Activated effector memory CD4-positive, alpha-beta T cell treated with anti-CD3 and anti-CD28 coated beads, Interleukin-2, amount 50 U/mL, for 16 hours (primary cell): Measurements from ENCODE around the gene CCBE1.
"Not testable (repeated sequence)": the region's sequence is repeated elsewhere in the genome, so short reads cannot be mapped to it uniquely, and the experiment has no call there.

Experiments
- DNase-seq: peaks from one replicate; pipeline ENCODE4 v3.0.0-alpha.2; 2020

The CCBE1 gene

DNA sequence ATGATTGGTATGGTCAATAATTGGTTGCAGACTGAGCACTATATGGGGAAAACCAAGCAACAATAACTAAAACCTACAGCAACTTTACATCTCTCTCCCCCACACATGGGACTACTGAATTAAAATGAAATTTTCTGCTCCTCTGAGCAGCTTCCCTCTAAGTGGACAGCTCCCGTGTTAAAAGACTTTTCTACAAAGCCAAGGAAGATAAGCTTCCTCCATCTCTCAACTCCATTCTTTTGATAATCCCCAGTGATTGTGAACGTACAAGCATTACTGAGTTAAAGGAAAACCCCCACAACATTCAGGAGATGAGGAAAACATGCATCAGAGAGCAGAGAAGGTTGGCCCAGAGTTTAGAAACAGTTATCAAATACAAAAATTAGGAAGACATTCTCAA is 21.9 kb downstream of the CCBE1 start:
- DNase-seq, result no peak

DNA sequence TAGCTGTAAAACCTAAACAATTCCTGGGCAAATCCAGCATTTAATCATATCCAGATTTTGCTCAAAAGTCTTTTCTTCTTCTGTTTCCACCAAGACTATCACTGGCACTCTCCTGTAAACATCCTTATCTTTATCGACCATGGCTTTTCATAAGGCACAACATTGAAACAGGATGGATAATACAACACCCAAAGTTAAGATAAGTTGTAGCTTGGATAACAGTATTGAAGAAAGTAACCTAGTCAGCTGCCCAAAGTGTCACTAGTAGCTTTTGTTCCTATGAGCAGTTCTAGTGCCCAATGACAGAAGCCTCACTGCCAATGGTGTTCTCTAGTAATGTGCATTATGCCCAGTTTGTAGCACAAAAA is 22.3 kb downstream of the CCBE1 start:
- DNase-seq, result no peak

DNA sequence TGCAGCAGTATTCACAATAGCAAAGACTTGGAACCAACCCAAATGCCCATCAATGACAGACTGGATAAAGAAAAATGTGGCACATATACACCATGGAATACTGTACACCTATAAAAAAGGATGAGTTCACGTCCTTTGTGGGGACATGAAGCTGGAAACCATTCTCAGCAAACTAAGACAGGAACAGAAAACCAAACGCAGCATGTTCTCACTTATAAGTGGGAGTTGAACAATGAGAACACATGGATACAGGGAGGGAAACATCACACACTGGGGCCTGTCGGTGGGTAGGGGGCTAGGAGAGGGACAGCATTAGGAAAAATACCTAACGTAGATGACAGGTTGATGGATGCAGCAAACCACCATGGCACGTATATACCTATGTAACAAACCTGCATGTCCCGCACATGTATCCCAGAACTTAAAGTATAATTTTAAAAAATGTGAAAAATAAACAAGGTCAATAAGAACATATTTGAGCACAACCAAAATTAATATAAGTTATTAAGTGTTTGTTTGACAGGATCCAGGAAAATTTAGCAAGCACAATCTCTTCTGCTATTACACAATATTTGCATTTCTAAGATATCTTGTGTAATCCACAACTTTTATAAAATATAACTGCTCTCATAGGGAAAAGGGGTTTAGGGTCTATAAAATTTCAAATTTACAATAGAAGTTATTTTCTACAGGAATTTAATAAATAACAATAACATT is 22.9 kb downstream of the CCBE1 start:
- no peak for DNase-seq

DNA sequence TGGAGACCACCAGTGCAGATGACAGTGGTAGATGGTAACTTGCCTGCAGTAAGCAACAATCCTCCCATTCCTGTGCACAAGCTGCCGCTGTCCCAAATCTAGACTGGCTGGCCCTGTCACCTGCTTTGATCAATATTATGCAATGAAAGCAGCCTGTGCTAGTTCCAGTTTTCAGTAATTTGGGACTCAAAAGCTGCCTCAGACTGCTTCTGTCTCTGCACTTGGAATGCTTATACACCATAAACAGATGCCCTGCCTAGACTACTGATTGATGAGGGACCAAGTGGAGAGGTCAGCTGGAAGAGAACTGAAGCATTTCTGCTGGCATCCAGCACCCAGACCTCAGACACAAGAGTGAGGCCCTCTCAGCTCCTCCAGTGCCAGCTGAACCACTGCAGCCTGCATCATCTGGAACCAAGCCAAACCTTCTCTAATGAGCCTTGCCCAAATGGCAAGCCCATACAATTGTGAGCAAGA is 24.9 kb downstream of the CCBE1 start:
- no peak for DNase-seq

DNA sequence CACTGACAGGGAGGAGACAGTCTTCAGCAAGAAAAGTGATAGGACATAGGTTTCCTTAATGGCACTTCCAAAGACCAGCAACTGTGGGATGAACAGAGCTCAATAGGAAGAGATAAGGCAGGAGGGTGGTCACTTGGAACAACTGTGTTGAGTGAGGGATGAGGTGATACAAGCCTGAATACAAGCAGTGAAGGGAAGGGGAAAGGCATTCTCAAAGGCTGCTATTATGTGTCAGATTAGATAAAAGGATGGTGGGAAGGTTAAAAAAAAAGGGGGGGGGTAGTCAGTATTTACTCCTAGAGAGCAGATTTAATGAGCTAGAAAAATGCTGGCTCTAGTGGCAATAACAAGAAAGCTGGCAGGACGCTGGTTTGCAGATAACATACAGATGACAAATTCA is 25.7 kb downstream of the CCBE1 start:
- DNase-seq, result no peak

DNA sequence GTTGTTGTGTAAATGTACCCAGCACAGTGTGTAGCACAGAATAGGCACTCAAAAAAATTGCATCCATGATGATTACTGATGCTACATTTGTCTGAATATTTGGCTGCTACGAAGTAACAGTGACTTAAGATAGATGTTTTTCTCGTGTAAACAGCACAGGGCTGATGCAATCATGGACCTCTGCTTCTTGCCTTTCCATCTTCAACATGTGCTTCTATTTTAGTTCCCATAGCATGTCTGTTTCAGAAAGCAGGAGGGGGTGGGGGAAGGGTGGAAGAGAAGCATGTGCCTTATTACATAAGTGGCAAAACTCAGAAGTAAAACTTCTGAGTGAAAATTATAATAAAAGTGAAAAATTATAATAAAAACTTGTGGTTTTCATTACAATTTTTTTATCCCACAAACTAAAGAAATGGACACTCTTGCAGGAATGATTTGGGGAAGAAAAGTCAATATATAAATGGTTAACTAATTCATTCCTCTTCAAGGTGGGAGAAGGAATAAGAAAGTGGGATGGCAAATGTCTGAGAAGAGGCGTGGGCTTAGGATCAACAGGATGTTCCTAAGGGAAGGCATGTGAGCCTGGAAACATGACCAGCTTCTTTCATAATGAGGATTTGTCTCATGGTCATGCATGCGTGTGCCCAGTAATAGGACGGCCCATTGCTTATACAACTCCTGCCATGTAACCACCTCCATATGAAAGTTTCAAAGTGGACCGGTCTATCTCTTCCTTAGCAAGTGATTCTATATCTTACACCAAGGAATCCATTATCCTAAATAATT is 27.2 kb downstream of the CCBE1 start:
- no peak for DNase-seq

GRCh38 chr18:59667488-59667887 is 29.7 kb downstream of the CCBE1 start:
- no peak for DNase-seq

- not testable (repeated sequence) for DNase-seq
Measured at GRCh38 chr18:59666007-59666402, 31.2 kb downstream of the CCBE1 start.

- DNase-seq, result no peak
Measured at GRCh38 chr18:59665057-59666006, 31.9 kb downstream of the CCBE1 start.

GRCh38 chr18:59664329-59664728 is 32.9 kb downstream of the CCBE1 start:
- DNase-seq, result no peak

DNA sequence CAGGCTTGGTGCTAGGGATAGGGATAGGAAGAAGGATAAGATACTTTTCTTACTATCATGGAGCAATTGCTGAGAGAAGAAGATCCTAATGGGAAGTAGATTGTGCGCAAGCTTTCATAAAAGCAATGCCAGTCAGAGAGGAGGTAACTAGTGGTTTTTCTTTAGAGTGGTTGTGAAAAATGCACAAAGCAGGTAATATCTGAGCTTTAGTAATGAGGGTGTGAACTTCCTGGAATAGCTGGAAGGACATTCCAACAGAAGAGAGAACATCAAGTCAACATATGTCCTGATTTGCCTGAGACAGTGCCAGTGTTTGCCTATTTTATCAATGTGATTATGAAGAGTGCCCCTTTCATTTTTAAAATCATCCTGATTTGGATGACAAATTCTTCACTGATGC is 34.1 kb downstream of the CCBE1 start:
- no peak for DNase-seq

DNA sequence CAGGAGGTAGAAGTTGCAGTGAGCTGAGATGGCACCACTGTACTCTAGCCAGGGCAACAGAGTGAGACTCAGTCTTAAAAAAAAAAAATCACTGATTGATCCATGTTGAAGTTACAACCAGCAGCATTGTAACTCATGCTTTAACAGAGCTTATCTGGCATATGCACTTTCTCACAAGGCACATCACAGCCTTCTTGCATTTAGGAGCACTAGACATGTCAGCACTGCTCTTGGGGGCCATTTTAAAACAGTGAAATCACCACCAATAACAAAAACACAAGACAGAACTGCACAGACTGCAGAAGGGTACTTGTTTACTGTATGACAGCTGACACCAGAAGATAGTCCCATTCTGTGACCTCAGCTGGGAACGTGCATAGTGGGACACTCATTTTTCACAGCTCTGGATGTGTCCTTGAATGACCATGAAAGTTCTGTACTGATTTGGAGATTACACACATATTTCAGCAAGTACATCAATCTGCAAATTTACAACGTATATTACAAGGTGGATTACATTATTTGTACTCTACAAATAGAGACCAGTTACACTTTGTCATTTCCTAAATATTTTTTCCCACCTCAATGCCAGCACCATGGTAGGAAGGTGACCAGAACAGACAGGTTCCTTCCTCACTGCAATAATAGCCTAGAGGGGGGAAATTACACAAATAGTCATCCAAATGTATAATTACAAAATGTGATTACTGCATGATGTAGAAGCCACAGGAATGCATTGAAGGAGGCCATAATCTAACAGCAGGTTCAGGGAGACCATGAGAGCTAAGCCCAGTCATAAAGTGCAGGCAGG is 35.1 kb downstream of the CCBE1 start:
- no peak for DNase-seq

GRCh38 chr18:59660786-59661743 is 36.2 kb downstream of the CCBE1 start:
- DNase-seq, result no peak

DNA sequence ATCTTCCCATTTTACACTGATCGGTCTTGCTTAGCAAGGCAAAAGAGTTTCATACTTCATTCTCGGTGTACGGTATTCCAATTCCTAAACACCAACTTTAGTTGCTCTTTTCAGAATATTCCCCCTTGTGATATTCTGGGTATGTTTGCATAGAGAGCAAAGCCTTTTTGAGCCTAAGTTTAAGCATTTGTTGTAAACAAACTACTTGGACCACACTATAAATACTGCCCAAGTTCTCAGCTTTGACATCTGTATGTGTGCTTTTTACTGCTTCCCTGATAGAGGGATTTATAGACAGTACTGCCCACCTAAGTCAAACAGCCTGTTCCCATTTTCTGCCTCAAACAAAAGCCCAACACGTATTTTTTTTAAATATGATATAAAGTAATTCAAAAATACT is 36.9 kb downstream of the CCBE1 start:
- DNase-seq, result no peak

GRCh38 chr18:59659508-59660170 is 37.6 kb downstream of the CCBE1 start:
- no peak for DNase-seq

GRCh38 chr18:59658941-59659340 is 38.3 kb downstream of the CCBE1 start:
- DNase-seq, result no peak

DNA sequence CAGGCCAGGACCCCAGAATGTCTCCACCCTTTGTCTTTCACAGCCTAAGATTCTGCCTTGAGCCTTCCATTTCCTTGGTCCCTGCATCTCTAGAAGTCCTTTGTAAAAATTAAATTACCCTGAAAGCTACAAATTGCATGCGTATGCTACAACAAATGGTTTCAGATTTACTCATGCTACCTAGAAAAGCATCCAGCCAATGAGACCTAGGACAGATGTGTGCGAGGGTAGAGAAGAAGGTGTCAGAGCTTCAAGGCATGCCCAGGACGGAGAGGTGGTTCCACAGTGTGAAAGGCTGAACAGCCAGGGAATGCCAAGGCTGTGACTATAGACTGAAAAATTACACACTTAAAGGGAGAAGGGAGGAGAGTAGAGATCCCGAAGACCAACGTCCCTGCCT is 40.2 kb downstream of the CCBE1 start:
- no peak for DNase-seq

GRCh38 chr18:59656373-59656887 is 40.8 kb downstream of the CCBE1 start:
- DNase-seq, result no peak

DNA sequence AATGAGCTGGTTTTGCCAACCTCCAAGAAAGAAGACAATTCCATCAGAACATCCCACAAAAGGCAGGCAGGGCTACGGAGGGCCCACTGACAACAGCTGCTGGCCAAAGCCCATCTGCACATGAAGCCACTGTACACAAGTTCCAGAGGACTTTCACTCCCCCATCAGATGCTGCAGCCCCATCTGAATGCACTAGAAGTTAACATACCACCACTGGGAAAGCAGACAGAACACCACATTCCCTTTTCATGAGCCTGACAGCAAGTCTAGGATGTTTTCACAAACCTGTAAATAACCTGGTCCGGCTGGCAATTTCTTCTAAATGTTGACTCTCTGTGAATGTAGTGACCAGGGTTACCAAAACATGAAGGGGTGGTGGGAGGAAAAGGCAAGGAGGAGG is 41.5 kb downstream of the CCBE1 start:
- no peak for DNase-seq

DNA sequence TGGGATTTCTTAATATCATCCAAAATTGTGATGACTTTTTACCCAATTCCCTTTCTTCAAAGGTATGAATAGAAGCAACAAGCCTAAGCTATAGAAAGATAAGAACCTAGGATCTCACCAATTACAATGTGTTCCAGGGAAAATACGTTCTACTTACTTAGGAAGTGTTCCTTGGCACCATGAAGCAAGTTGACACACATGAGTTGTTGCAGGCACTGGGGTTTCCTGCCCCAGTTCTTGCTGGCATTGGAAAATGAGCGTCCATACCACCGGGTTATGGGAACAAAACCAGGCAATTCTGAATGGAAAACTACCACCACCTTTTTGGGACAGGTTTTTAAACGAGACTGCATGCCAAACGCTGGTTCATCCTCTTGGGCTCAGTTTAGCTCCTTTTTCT is 46.2 kb downstream of the CCBE1 start:
- DNase-seq, result no peak
